Kidney (tissue), 14 donors: ENCODE data around the gene TOR1AIP1. TPM values are rescaled to one million over a fixed set of nuclear protein-coding genes. Genes with fewer than 3 reads are reported as not detected.
A peak's percentile ranks its signal among the peaks of the same experiment; 100 is the strongest.

Experiments
- DNase-seq, 5 donors: peaks; one replicate each; pipeline ENCODE4 v3.0.0-alpha.2; 2013 to 2020
- FAIRE-seq: peaks from 2 replicates; lab custom pipeline; 2012; peaks lifted over from hg19 to GRCh38; lab: Jason Lieb, UNC
- H3K27ac ChIP-seq, 2 donors: one replicate each; pipeline ENCODE4 v1.7.0; 2013; ENCODE audit warnings: low read depth in 2 of 2, low read length in 2 of 2, inconsistent platforms in 1 of 2
- H3K27me3 ChIP-seq: one replicate; pipeline ENCODE4 v1.7.1; 2013; ENCODE audit warnings: low read length, inconsistent platforms; ENCODE audit not compliant: control insufficient read depth, insufficient read depth
- H3K36me3 ChIP-seq, 3 donors: one replicate each; pipeline versions ENCODE4 v1.7.0 to v1.7.1; 2013; ENCODE audit warnings: low read length in 3 of 3, control low read depth in 1 of 3, inconsistent platforms in 1 of 3; ENCODE audit not compliant: insufficient read depth in 3 of 3, control insufficient read depth in 2 of 3
- H3K4me1 ChIP-seq, 3 donors: one replicate each; pipeline versions ENCODE4 v1.7.0 to v1.7.1; 2013; ENCODE audit warnings: low read length in 3 of 3, inconsistent platforms in 1 of 3, low read depth in 1 of 3; ENCODE audit not compliant: control insufficient read depth in 2 of 3, insufficient read depth in 2 of 3
- H3K4me3 ChIP-seq, 3 donors: one replicate each; pipeline versions ENCODE4 v1.7.0 to v1.8.1; 2013; ENCODE audit warnings: low read length in 3 of 3, control low read depth in 1 of 3, inconsistent platforms in 1 of 3
- H3K9ac ChIP-seq, 3 donors: one replicate each; pipeline versions ENCODE4 v1.7.0 to v1.7.1; 2013; ENCODE audit warnings: low read length in 3 of 3, control low read depth in 1 of 3, inconsistent platforms in 1 of 3
- H3K9me3 ChIP-seq, 3 donors: one replicate each; pipeline versions ENCODE4 v1.7.0 to v1.7.1; 2013; ENCODE audit warnings: low read length in 3 of 3, control low read depth in 1 of 3, inconsistent platforms in 1 of 3; ENCODE audit not compliant: control insufficient read depth in 2 of 3, insufficient read depth in 1 of 3
- CTCF ChIP-seq: IDR thresholded peaks from 3 replicates; pipeline ENCODE4 v1.5.1; 2012; ENCODE audit warnings: mild to moderate bottlenecking, moderate library complexity, borderline replicate concordance; ENCODE audit not compliant: insufficient read depth; ENCODE audit errors: extremely low read depth
- intact Hi-C: fragments of 100-400 bp; cut with DNase I; formaldehyde crosslinking; loops from one replicate; pipeline ENCODE4 v1.11.1; 2022
- polyA plus RNA-seq: library from polyadenylated mRNA; stranded (reverse); fragments of 350-450 nt; fragmentation: Illumina TruSeq; extraction: RNeasy Lipid Tissue Mini Kit (QIAGEN cat#74804); gene quantifications from one replicate; pipeline ENCODE4 v1.2.3, GENCODE V29; 2014; ENCODE audit warnings: low read depth, low replicate concordance; ENCODE audit not compliant: insufficient read depth
- total RNA-seq: library from RNA; stranded (reverse); fragmentation: NEBNext Ultra II Directional; extraction: Animal tissue kit (Norgen Biotek cat#: 25700); gene quantifications from one replicate; pipeline ENCODE4 v1.2.1, GENCODE V29; 2021
- donor health status: control.
- donor health status: control.
- donor health status: control.
- donor health status: control.
- donor health status: control.
- donor health status: DM: yes; HTN: yes; CAD: no.
- donor health status: Normal renal cell carcinoma (clear cell type).

Gene TOR1AIP1
- total and polyA plus RNA-seq, 2 donors from 2014 or later = 20.8 to 44.2 TPM

GRCh38 chr1:179876300-179876715, 5.8 kb upstream of the TOR1AIP1 start:
- H3K27ac ChIP-seq = peak overlapping the region; percentile 9 to 26

GRCh38 chr1:179877586-179878265, 4.4 kb upstream of the TOR1AIP1 start, which contains the start of gene TOR1AIP2:
Gene TOR1AIP2, minus strand, starts transcription at chr1:179877803. Its CDS starts 25,138 bp downstream, at chr1:179852665.
- DNase-seq (peak; percentile 85 to 96 (median 93)), FAIRE-seq (no peak)
- TF ChIP-seq CTCF = no peak
- intact Hi-C loops = no loop called here
- peak within 1 kb of the TSS; percentile 43 to 81 for H3K27ac ChIP-seq
- H3K9ac ChIP-seq = peak within 1 kb of the TSS; percentile 71 to 96 (median 86)
- peaks cover 0 to 3% (median 3%) of the 10 kb centered on the region in 3 donors for H3K36me3 ChIP-seq
- H3K9me3 ChIP-seq = no peaks in the 10 kb centered on the region
- H3K4me1 ChIP-seq = peaks cover 0 to 11% (median 7%) of the 10 kb centered on the region in 3 donors
- peak within 1 kb of the TSS; percentile 93 to 96 (median 95) for H3K4me3 ChIP-seq
- H3K27me3 ChIP-seq = no peaks in the 10 kb centered on the region

More at GRCh38 chr1:179876300-179876715, 5.8 kb upstream of the TOR1AIP1 start:
- no peak for FAIRE-seq
- intact Hi-C loops = no loop called here
- Histone ChIP-seq H3K4me3 (peak overlapping the region; percentile 9 to 95 (median 93)), H3K4me1 (peaks cover 0 to 14% (median 11%) of the 10 kb centered on the region in 3 donors), H3K9ac (peak overlapping the region in 2 of 3 donors; percentile 8 to 86), H3K36me3 (peaks cover 0 to 3% (median 3%) of the 10 kb centered on the region in 3 donors), H3K9me3 (no peaks in the 10 kb centered on the region), H3K27me3 (no peaks in the 10 kb centered on the region)
- no peak for TF ChIP-seq CTCF
- DNase-seq = peak in 1 of 5 donors; percentile 11

- H3K4me1 ChIP-seq = peaks cover 0 to 15% (median 7%) of the 10 kb centered on the region in 3 donors
- peaks cover 0 to 2% (median 0%) of the 10 kb centered on the region in 3 donors for H3K36me3 ChIP-seq
- intact Hi-C loops = no loop called here
- TF ChIP-seq CTCF = no peak
- no peaks in the 10 kb centered on the region for H3K27me3 ChIP-seq
- DNase-seq = no peak
- FAIRE-seq = no peak
- no peak overlapping the region for H3K27ac ChIP-seq
- H3K4me3 ChIP-seq = no peak overlapping the region
- H3K9me3 ChIP-seq = no peaks in the 10 kb centered on the region
- no peak overlapping the region for H3K9ac ChIP-seq
These were observed 2.3 kb upstream of the TOR1AIP1 start for GRCh38 chr1:179879797-179880196.
